ENCODE data around the gene TUBB4B.

The TUBB4B gene

GRCh38 chr9:137271696-137272076 is 30.6 kb downstream of the TUBB4B start:
- Histone ChIP-seq H3K9ac (peak overlapping the region in 9 of 11 experiments; percentile 7 to 68 (median 62); a peak in 17 of 22 replicates), H4K20me1 (peaks cover 11 to 68% (median 40%) of the 10 kb centered on the region in 11 experiments; a peak in 20 of 22 replicates), H3K4me2 (peak overlapping the region; percentile 67 to 98 (median 87)), H3K36me3 (peaks cover 34 to 68% (median 53%) of the 10 kb centered on the region in 11 experiments), H3K4me3 (no peak overlapping the region; a peak in 1 of 20 replicates), H3K4me1 (peaks cover 86 to 100% (median 97%) of the 10 kb centered on the region in 10 experiments), H3K27me3 (no peaks in the 10 kb centered on the region), H3K27ac (peak overlapping the region in 8 of 11 experiments; percentile 32 to 75 (median 67); a peak in 14 of 22 replicates), H3K9me3 (replicated peaks in 1 of 11) (no peaks in the 10 kb centered on the region)
- no peak for TF ChIP-seq Cebpa-rat (IDR thresholded peaks at IDR 0.05)

DNA sequence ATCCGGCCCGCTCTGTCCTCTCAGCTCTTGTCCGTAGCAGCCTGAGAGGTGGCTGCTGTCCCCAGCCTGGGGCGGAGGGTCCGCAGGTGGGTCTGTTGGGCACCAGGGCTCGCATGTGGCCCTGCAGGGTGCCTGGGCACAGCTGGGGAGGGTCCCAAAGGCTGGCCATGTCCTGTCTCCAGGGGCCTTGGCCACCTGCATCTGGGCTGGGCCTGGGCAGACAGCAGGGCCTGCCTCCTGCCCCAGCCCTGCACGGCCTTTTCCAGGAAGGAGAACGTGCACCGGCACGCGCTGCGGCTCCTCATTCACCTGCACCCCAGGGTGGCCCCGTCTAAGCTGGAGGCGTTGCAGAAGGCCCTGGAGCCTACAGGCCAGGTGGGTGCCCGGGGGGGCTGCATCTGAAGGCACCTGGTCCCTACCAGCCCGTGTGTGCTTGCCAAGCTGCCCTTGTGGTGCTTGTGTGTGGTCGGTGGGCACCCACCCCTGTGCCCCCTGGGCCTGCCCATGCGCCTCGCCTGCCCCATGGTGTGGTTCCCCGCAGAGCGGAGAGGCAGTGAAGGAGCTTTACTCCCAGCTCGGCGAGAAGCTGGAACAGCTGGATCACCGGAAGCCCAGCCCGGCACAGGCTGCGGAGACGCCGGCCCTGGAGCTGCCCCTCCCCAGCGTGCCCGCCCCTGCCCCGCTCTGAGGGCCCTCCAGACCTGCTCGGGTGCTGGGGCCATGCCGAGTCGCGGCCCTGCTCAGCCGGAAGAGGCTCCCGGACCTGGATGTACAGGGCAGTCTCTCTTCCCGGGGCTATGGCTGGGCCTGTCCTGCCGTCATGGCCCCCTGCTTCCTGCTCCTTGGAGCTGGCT is 31.4 kb downstream of the TUBB4B start:
- Histone ChIP-seq H3K4me3 (peak overlapping the region in 2 of 10 experiments; percentile 19 to 25; a peak in 4 of 20 replicates), H3K27me3 (no peaks in the 10 kb centered on the region), H3K36me3 (peaks cover 26 to 60% (median 45%) of the 10 kb centered on the region in 11 experiments), H3K27ac (peak overlapping the region in 8 of 11 experiments; percentile 23 to 75 (median 67); a peak in 15 of 22 replicates), H3K4me2 (peak overlapping the region; percentile 67 to 98 (median 87)), H3K4me1 (peaks cover 85 to 100% (median 99%) of the 10 kb centered on the region in 10 experiments), H3K9ac (peak overlapping the region in 8 of 11 experiments; percentile 35 to 68 (median 62); a peak in 16 of 22 replicates), H4K20me1 (peaks cover 11 to 68% (median 40%) of the 10 kb centered on the region in 11 experiments; a peak in 20 of 22 replicates), H3K9me3 (replicated peaks in 1 of 11) (no peaks in the 10 kb centered on the region)
- TF ChIP-seq Cebpa-rat (IDR thresholded peaks at IDR 0.05), result no peak

- TF ChIP-seq Cebpa-rat (IDR thresholded peaks at IDR 0.05), result no peak
- Histone ChIP-seq H3K27ac (peak overlapping the region in 1 of 11 experiments; percentile 69; a peak in 1 of 22 replicates), H4K20me1 (peaks cover 11 to 61% (median 40%) of the 10 kb centered on the region in 11 experiments; a peak in 20 of 22 replicates)
Observed at GRCh38 chr9:137273095-137273490, 32.0 kb downstream of the TUBB4B start.

GRCh38 chr9:137273611-137274320 is 32.7 kb downstream of the TUBB4B start:
- H3K27ac ChIP-seq, result peak overlapping the region in 9 of 11 experiments; percentile 49 to 95 (median 90); a peak in 18 of 22 replicates
- H3K36me3 ChIP-seq, result peaks cover 20 to 51% (median 40%) of the 10 kb centered on the region in 11 experiments
- H3K4me1 ChIP-seq, result peaks cover 77 to 100% (median 99%) of the 10 kb centered on the region in 10 experiments
- TF ChIP-seq Cebpa-rat (IDR thresholded peaks at IDR 0.05), result no peak
- no peaks in the 10 kb centered on the region for H3K9me3 ChIP-seq (replicated peaks in 1 of 11)
- H4K20me1 ChIP-seq, result peaks cover 11 to 60% (median 37%) of the 10 kb centered on the region in 11 experiments; a peak in 21 of 22 replicates
- peak overlapping the region in 10 of 11 experiments; percentile 19 to 80 (median 58); a peak in 16 of 22 replicates for H3K9ac ChIP-seq
- H3K4me3 ChIP-seq, result peak overlapping the region in 2 of 10 experiments; percentile 19 to 47; a peak in 2 of 20 replicates
- H3K4me2 ChIP-seq, result peak overlapping the region; percentile 84 to 100 (median 98)
- no peaks in the 10 kb centered on the region for H3K27me3 ChIP-seq

More at GRCh38 chr9:137273095-137273490, 32.0 kb downstream of the TUBB4B start:
- Histone ChIP-seq H3K4me3 (no peak overlapping the region), H3K9ac (peak overlapping the region in 3 of 11 experiments; percentile 1 to 68 (median 65); a peak in 1 of 22 replicates), H3K9me3 (replicated peaks in 1 of 11) (no peaks in the 10 kb centered on the region), H3K27me3 (no peaks in the 10 kb centered on the region), H3K4me2 (peak overlapping the region in 8 of 11 experiments; percentile 82 to 98 (median 93); a peak in 13 of 22 replicates), H3K36me3 (peaks cover 23 to 54% (median 41%) of the 10 kb centered on the region in 11 experiments), H3K4me1 (peaks cover 79 to 100% (median 99%) of the 10 kb centered on the region in 10 experiments)

DNA sequence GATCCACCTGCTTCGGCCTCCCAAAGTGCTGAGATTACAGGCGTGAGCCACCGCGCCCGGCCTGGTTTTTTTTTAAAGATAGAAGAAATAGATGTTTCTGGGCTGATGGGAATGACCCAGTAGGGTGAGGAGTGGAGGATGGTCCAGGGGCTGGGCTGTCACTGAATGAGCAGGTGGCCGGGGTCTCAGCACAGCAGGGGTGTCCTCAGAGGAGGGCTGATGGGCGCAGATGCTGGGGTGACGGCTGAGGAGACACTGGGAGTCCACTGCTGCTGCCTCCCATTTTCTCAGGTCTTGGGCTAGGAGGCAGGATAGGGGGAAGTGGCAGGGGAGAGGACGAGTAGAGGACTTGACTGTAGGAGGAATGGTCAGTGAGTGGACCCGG is 34.1 kb downstream of the TUBB4B start:
- no peak; a peak in 2 of 22 replicates for TF ChIP-seq Cebpa-rat (IDR thresholded peaks at IDR 0.05)
- H3K36me3 ChIP-seq, result peaks cover 15 to 49% (median 34%) of the 10 kb centered on the region in 11 experiments

GRCh38 chr9:137275588-137276472 is 34.7 kb downstream of the TUBB4B start:
- Histone ChIP-seq H3K36me3 (peaks cover 15 to 45% (median 36%) of the 10 kb centered on the region in 11 experiments), H3K9me3 (replicated peaks in 1 of 11) (no peaks in the 10 kb centered on the region), H3K27ac (peak overlapping the region; percentile 76 to 95 (median 88); a peak in 21 of 22 replicates), H4K20me1 (peaks cover 9 to 62% (median 27%) of the 10 kb centered on the region in 11 experiments; a peak in 21 of 22 replicates), H3K27me3 (no peaks in the 10 kb centered on the region), H3K4me3 (peak overlapping the region in 9 of 10 experiments; percentile 41 to 92 (median 60); a peak in 15 of 20 replicates), H3K4me2 (peak overlapping the region; percentile 84 to 100 (median 98)), H3K9ac (peak overlapping the region; percentile 74 to 93 (median 82); a peak in 21 of 22 replicates), H3K4me1 (peaks cover 79 to 100% (median 99%) of the 10 kb centered on the region in 10 experiments)
- TF ChIP-seq Cebpa-rat (IDR thresholded peaks at IDR 0.05), result no peak

More for the DNA sequence above, 34.1 kb downstream of the TUBB4B start:
- Histone ChIP-seq H3K9me3 (replicated peaks in 1 of 11) (no peaks in the 10 kb centered on the region), H3K27ac (peak overlapping the region in 10 of 11 experiments; percentile 84 to 95 (median 89); a peak in 18 of 22 replicates), H3K4me3 (peak overlapping the region in 4 of 10 experiments; percentile 31 to 81 (median 46); a peak in 4 of 20 replicates), H3K4me1 (peaks cover 78 to 100% (median 99%) of the 10 kb centered on the region in 10 experiments), H3K4me2 (peak overlapping the region; percentile 84 to 100 (median 98)), H3K27me3 (no peaks in the 10 kb centered on the region), H4K20me1 (peaks cover 9 to 61% (median 31%) of the 10 kb centered on the region in 11 experiments; a peak in 21 of 22 replicates), H3K9ac (peak overlapping the region; percentile 74 to 93 (median 82); a peak in 19 of 22 replicates)

GRCh38 chr9:137276473-137277328 is 35.6 kb downstream of the TUBB4B start:
- H3K9me3 ChIP-seq (replicated peaks in 1 of 11), result no peaks in the 10 kb centered on the region

More at GRCh38 chr9:137276473-137277328, 35.6 kb downstream of the TUBB4B start:
- TF ChIP-seq Cebpa-rat (IDR thresholded peaks at IDR 0.05), result no peak
- peaks cover 15 to 53% (median 32%) of the 10 kb centered on the region in 11 experiments for H3K36me3 ChIP-seq
- H3K27me3 ChIP-seq, result no peaks in the 10 kb centered on the region
- H4K20me1 ChIP-seq, result peaks cover 7 to 63% (median 26%) of the 10 kb centered on the region in 11 experiments; a peak in 20 of 22 replicates
- H3K4me1 ChIP-seq, result peaks cover 79 to 100% (median 98%) of the 10 kb centered on the region in 10 experiments
- H3K4me3 ChIP-seq, result peak overlapping the region; percentile 41 to 92 (median 64)
- H3K9ac ChIP-seq, result peak overlapping the region; percentile 74 to 93 (median 82)
- H3K27ac ChIP-seq, result peak overlapping the region; percentile 76 to 95 (median 88)
- peak overlapping the region; percentile 84 to 100 (median 98) for H3K4me2 ChIP-seq

All from BLaER1 treated with 17β-estradiol and CSF1 and Interleukin-3, amounts not matched to agents 10 nM and 100 nM (cell line).